GM15510 (cell line): ENCODE data around the gene CCDC97.

Source experiments
- POLR2A ChIP-seq: IDR thresholded peaks from 3 replicates; pipeline ENCODE4 v1.6.1; 2011; ENCODE audit warnings: borderline replicate concordance; ENCODE audit not compliant: insufficient read length; ENCODE audit errors: extremely low read depth

The CCDC97 gene

GRCh38 chr19:41288673-41289530 lies 21.1 kb upstream of the CCDC97 start:
- TF ChIP-seq POLR2A, result no peak

- no peak for TF ChIP-seq POLR2A
These were observed 15.6 kb upstream of the CCDC97 start for GRCh38 chr19:41294393-41294792.

GRCh38 chr19:41295499-41295898 lies 14.5 kb upstream of the CCDC97 start:
- no peak for TF ChIP-seq POLR2A

- no peak for TF ChIP-seq POLR2A
These were observed 13.5 kb upstream of the CCDC97 start for GRCh38 chr19:41296433-41296871.

GRCh38 chr19:41297628-41298347 lies 12.2 kb upstream of the CCDC97 start:
- TF ChIP-seq POLR2A, result peak; percentile 31

- TF ChIP-seq POLR2A, result no peak
These were observed 11.5 kb upstream of the CCDC97 start for GRCh38 chr19:41298348-41298964.

- no peak for TF ChIP-seq POLR2A
These were observed 10.8 kb upstream of the CCDC97 start for GRCh38 chr19:41299046-41299754.

GRCh38 chr19:41299755-41300089 lies 10.2 kb upstream of the CCDC97 start:
- TF ChIP-seq POLR2A, result no peak

GRCh38 chr19:41300555-41300954 lies 9.4 kb upstream of the CCDC97 start:
- TF ChIP-seq POLR2A, result no peak

- no peak for TF ChIP-seq POLR2A
These were observed 7.2 kb upstream of the CCDC97 start for GRCh38 chr19:41302624-41303351.

- TF ChIP-seq POLR2A, result no peak
These were observed 6.0 kb upstream of the CCDC97 start for GRCh38 chr19:41303954-41304353.

- no peak for TF ChIP-seq POLR2A
These were observed 5.1 kb upstream of the CCDC97 start for GRCh38 chr19:41304706-41305483.

GRCh38 chr19:41305927-41306793 lies 3.8 kb upstream of the CCDC97 start:
- TF ChIP-seq POLR2A, result no peak
